ENCODE measurements around the gene MCUB.
A peak's percentile ranks its signal among the peaks of the same experiment; 100 is the strongest.
"Not testable (repeated sequence)": the region's sequence is repeated elsewhere in the genome, so short reads cannot be mapped to it uniquely, and the experiment has no call there.

Gene MCUB

DNA sequence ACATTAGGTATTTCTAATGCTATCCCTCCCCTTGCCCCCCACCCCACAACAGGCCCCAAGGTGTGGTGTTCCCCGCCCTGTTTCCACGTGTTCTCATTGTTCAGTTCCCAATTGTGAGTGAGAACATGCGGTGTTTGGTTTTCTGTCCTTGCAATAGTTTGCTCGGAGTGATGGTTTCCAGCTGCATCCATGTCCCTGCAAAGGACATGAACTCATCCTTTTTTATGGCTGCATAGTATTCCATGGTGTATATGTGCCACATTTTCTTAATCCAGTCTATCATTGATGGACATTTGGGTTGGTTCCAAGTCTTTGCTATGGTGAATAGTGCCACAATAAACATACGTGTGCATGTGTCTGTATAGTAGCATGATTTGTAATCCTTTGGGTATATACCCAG lies 20.0 kb downstream of the MCUB start:
- not testable (repeated sequence) for DNase-seq (ENCODE audit: low read depth)

- DNase-seq (ENCODE audit: low read depth): no peak
Observed at GRCh38 chr4:109588176-109588575, 28.1 kb downstream of the MCUB start.

DNA sequence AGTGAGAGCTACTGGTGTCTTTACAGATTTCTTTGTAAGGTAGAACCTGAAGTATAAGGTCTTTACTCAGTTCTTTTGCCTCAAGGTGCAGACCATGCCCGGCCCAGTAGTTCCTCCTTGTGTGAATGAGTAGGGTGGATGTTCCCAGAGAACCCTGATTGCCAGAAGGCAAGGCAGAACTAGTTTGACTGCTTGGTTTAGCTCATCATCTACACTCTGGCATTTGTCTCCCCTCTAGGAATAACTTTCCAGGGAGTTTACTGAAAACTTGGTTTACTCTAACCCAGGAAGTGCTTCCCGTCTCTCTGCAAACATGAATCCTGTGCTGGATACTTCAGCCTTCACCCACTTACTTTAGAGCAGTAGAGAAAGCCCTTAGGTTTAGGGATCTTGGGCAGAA lies 29.1 kb downstream of the MCUB start:
- DNase-seq (ENCODE audit: low read depth): no peak

DNA sequence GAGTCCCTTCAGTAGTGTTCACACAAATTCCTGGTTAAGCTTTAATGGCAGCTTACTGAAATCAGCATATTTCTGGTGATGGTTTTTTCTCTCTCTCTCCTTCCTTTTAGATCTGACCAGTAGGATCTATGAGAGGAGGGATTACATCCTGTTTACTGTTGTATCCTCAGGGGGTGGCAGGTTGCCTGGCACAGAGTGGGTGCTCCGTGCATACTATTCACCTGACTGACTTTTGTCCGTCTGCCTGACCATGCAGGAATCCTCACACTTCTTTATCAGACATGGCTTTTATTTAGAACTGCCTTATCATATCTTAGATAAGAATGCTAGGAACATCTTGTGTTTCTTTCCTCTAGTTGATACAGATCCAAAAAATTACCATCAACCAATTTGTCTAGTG lies 29.6 kb downstream of the MCUB start:
- DNase-seq (ENCODE audit: low read depth): no peak

GRCh38 chr4:109590905-109591304 lies 30.9 kb downstream of the MCUB start:
- DNase-seq (ENCODE audit: low read depth): no peak

DNA sequence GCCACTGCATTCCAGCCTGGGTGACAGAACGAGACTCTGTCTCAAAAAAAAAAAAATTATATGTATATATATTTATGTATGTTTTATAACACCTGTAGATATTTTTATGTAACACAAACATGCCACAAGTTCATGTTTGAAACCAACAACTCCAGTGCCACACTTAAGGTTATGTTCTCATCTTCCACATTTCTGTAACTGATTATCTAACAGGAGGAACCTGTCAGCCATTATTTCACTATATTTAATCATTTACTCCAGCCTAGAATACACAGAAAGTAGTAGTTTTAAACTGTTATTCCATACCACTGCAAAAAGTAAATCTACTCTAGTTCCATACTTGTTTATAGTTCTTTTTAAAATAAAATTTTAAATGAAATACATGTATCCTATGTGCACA lies 32.3 kb downstream of the MCUB start:
- no peak for DNase-seq (ENCODE audit: low read depth)

- DNase-seq (ENCODE audit: low read depth): not testable (repeated sequence)
Observed at GRCh38 chr4:109595123-109595522, 35.1 kb downstream of the MCUB start.

DNA sequence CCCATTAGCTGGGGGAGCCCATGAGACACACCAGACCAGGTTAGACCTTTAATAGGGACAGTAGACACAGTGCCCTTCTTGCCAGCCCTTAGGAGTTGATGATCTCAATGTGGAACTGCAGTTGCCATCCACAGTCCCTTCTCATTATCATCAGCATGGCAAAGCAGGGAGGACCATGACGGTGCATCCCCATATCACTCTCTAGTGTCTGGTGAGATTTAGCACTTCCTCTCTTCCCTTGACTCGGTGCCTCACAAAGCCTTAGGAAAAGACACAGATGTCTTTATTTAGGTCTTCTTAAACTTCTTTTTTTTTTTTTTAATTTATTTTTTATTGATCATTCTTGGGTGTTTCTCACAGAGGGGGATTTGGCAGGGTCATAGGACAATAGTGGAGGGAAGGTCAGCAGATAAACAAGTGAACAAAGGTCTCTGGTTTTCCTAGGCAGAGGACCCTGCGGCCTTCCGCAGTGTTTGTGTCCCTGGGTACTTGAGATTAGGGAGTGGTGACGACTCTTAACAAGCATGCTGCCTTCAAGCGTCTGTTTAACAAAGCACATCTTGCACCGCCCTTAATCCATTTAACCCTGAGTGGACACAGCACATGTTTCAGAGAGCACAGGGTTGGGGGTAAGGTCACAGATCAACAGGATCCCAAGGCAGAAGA lies 36.5 kb downstream of the MCUB start:
- not testable (repeated sequence) for DNase-seq (ENCODE audit: low read depth)

GRCh38 chr4:109599046-109599652 lies 39.1 kb downstream of the MCUB start:
- DNase-seq (ENCODE audit: low read depth): no peak

DNA sequence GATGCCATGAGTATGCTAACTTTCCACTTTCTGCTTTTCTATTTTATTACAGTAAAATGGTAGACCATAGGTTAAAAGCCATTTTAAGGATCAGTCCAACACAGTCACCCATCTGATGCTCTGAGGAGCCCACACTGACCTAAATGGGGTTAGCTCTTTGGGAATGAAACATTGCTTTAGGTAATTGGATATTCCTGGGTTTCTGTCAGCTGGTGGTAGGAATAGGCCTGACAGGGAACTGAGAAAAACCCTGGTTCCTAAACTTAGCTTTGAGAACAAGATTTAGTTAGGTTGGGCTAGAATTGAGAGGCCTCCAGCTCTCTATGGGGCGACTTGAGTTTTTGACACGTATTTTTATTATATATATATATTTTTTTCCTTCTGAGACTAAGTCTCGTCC lies 40.4 kb downstream of the MCUB start:
- DNase-seq (ENCODE audit: low read depth): no peak

DNA sequence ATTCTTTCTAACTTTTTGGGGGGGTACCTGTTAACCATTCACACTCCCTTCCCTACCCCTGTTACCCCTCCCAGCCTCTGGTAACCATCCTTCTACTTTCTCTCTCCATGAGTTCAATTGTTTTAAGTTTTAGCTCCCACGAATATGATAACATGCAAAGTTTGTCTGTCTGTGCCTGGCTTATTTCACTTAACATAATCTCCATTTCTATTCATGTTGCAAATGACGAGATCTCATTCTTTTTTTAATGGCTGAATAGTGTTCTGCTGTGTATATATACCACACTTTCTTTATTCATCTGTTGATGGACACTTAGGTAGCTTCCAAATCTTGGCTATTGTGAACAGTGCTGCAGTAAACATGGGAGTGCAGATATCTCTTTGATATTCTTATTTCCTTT lies 41.3 kb downstream of the MCUB start:
- DNase-seq (ENCODE audit: low read depth): no peak

GRCh38 chr4:109607976-109608375 lies 47.9 kb downstream of the MCUB start:
- no peak for DNase-seq (ENCODE audit: low read depth)

DNA sequence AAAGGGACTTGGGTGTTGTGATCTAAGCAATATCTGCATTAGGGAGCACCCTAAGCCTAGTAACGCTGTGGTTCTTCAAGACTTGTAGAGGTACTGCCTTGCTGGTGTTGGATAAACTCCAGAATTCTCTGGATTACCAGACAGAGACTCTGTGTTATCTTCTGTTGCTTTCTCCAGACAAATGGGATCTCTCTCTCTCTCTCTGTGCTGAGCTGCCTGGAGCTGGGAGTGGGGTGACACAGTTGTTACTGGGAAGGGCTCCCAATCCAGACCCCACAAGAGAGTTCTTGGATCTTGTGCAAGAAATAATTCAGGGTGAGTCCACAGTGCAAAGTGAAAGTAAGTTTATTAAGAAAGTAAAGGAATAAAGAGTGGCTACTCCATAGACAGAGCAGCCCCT lies 48.8 kb downstream of the MCUB start:
- no peak for DNase-seq (ENCODE audit: low read depth)

GRCh38 chr4:109609431-109609830 lies 49.4 kb downstream of the MCUB start:
- DNase-seq (ENCODE audit: low read depth): no peak

DNA sequence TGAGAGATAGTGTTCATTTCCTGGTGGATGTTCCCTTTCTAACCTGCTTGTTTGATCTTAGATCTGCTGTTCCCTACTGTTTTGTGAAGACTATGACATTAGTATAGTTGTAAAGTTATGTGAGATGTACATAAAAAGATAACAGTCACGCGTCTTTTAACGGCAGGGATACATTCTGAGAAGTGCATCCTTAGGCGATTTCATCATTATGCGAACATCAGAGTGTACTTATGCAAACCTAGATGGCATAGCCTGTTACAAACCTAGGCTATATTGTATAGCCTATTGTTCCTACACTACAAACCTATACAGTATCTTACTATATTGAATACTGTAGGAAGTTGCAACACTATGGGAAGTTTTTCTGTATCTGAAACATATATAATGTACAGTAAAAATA lies 50.4 kb downstream of the MCUB start:
- DNase-seq (ENCODE audit: low read depth): no peak

GRCh38 chr4:109611045-109611646 lies 51.1 kb downstream of the MCUB start:
- no peak for DNase-seq (ENCODE audit: low read depth)

GRCh38 chr4:109614015-109614414 lies 54.0 kb downstream of the MCUB start:
- no peak for DNase-seq (ENCODE audit: low read depth)

DNA sequence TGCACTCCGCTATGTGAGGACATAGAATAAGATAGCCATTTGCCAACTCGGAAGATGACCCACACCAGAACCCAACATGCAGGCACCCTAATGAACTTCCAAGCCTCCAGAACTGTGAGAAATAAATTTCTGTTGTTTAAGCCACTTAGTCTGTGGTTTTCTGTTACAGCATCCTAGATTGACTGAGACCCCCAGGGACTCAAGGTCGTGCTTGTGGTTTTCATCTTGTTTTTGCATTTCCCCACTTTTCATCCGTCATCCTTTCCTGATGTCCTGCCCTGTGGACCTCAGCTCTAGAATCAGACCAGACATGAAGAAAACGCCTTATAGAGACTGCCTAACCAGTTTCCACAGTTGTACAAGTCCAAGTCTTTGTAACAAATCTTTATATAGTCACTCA lies 54.4 kb downstream of the MCUB start:
- peak; percentile 21 for DNase-seq (ENCODE audit: low read depth)

- no peak for DNase-seq (ENCODE audit: low read depth)
Observed at GRCh38 chr4:109615742-109616141, 55.7 kb downstream of the MCUB start.

DNA sequence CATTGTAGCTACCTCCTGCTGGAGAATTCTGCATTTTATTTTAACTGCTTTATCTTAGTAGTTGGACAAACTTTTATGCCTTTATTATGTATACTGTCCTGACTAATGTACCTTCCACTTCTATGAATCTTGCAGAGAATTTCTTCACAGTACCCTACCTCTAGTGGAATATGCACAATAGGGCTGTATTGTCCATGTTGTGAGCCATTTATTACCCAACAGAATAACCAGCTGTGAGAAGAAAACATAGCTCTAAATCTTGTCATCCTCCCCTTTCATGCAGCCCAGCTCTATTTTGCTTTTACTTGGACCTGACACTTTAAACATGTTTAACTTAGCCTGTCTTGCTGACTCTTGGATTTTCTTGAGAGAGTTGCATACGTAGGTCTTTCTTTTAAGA lies 56.2 kb downstream of the MCUB start:
- no peak for DNase-seq (ENCODE audit: low read depth)

DNA sequence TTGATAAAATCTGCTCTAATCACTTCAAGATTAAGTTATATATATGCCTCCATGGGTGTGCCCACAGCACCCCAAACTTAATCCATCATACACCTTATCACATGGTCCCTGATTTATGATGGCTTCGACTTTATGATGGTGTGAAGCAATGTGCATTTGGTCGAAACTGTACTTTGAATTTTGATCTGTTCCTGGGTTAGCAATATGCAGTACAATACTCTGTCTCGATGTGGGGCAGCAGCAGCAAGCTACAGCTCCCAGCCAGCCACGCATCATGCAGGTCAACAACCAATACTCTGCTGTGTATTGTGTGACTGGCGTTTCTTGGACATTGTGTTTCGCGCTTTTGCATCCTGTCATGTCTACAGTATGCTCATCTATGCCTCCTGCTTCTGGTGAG lies 62.6 kb downstream of the MCUB start:
- no peak for DNase-seq (ENCODE audit: low read depth)

- DNase-seq (ENCODE audit: low read depth): no peak
Observed at GRCh38 chr4:109624536-109624935, 64.5 kb downstream of the MCUB start.

DNA sequence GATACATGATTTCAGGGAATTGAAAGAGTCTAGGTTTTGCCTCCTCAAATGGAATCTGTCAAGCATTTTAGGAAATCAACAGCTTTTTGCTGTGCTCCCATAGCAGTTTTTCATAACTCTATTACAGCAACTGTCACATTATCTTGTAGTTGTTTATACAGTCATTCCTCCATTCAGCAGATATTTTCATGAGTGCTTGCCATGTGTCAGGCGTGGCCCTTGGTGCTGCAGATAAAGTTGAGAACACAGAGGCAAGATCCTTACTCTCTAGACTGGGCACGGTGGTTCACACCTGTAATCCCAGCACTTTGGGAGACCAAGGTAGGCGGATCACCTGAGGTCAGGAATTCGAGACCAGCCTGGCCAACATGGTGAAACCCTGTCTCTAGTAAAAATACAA lies 67.3 kb downstream of the MCUB start:
- DNase-seq (ENCODE audit: low read depth): no peak

DNA sequence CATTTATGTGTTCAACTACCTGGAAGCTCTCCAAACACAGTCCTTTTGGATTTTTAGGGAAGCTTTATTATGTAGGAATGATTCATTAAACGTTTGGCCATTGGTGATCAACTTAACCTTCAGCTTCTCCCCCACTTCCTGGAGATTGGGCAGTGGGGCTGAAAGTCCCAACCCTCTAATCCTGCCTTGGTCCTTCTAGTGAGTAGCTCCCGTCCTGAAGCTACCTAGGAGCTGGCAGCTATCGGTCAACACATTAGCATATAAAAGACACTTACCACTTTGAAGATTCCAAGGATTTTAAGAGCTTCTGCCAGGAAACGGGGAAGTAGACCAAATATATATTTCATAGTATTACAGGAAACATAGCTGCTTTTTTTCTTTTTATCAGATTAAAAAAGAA lies 69.7 kb downstream of the MCUB start:
- DNase-seq (ENCODE audit: low read depth): no peak

All from stromal cell of bone marrow (primary cell).